Measurements from ENCODE around the gene AP3B1.

DNA sequence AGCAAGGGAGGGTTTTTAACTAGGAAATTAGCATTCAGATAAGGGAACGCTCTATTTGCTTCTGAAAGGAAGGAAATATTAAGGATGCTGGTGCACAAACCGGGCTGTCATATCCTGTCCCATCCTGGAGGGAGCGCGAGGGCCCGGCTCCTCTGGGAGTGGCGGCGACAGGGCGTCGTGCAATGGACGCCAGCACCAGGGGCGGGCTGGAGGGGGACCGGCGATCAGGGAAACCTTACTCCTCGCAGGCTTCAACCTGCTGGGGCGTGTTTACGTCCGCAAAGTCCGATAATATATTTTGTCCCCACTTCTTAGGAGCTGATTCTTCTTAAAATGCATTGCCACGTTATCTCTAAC is 321.3 kb downstream of the AP3B1 start:
- TF ChIP-seq CTCF (IDR thresholded peaks at IDR 0.05; ENCODE audit: low read length) (no peak), EZH2 (IDR thresholded peaks at IDR 0.05; ENCODE audit: borderline replicate concordance, low read length) (no peak)

All from OCI-LY1 (cell line).